HFF-Myc (cell line): ENCODE results near the gene MTMR2.

Experiments
- DNase-seq: peaks from one replicate; pipeline ENCODE4 v3.0.0-alpha.2; 2011; ENCODE audit warnings: low read depth; ENCODE audit errors: extremely low read depth
- H3K4me3 ChIP-seq: replicated peaks from 2 replicates; pipeline ENCODE4 v1.5.1; 2011; ENCODE audit warnings: low read depth, mild to moderate bottlenecking, control low read depth, low read length
- CTCF ChIP-seq: IDR thresholded peaks from 2 replicates; pipeline ENCODE4 v1.5.1; 2012; ENCODE audit warnings: mild to moderate bottlenecking, low read depth, low read length, control low read depth; ENCODE audit errors: missing control alignments

Gene MTMR2

DNA sequence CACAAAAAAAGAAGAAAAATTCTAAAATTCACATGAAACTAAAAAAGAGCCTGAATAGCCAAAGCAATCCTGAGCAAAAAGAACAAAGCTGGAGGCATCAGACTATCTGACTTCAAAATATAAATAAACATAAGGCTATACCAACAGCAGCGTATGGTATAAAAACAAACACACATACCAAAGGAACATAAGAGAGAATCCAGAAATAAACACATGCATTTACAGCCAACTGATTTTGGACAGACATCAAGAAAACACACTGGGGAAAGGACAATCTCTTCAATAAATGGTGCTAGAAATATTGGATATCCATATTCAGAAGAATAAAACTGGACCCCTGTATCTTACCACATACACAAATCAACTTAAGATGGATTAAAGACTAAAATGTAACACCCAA lies 2.8 kb upstream of the MTMR2 start:
- no peak for DNase-seq
- H3K4me3 ChIP-seq, result no peak overlapping the region
- TF ChIP-seq CTCF, result no peak

- DNase-seq, result no peak
- TF ChIP-seq CTCF, result no peak
- peak overlapping the region; percentile 97 for H3K4me3 ChIP-seq
Measured at GRCh38 chr11:95925011-95925410, 1.1 kb upstream of the MTMR2 start.

DNA sequence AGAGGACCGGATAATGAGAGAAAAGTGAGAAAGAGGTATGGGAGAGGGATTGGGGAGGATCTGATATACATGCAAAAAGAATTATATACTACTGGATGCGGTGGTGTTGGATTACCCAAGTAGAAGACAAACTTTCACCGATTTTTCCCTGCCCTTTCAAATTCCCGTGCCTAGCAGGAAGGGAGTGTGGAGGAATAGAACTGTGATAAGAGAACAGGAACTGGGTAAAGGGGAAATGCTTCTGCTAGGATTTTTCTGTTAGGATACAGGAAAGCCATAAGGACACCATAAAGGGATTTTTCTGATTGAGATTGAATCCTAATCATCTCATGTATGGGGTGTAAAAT lies 480 bp upstream of the MTMR2 start:
- peak overlapping the region; percentile 97 for H3K4me3 ChIP-seq
- no peak for DNase-seq
- TF ChIP-seq CTCF, result no peak

GRCh38 chr11:95923439-95923727 lies 524 bp downstream of the MTMR2 start:
- DNase-seq, result no peak
- no peak for TF ChIP-seq CTCF
- H3K4me3 ChIP-seq, result peak overlapping the region; percentile 97

GRCh38 chr11:95922536-95923438 lies 1.1 kb downstream of the MTMR2 start:
- TF ChIP-seq CTCF, result no peak
- no peak for DNase-seq
- H3K4me3 ChIP-seq, result peak overlapping the region; percentile 97

DNA sequence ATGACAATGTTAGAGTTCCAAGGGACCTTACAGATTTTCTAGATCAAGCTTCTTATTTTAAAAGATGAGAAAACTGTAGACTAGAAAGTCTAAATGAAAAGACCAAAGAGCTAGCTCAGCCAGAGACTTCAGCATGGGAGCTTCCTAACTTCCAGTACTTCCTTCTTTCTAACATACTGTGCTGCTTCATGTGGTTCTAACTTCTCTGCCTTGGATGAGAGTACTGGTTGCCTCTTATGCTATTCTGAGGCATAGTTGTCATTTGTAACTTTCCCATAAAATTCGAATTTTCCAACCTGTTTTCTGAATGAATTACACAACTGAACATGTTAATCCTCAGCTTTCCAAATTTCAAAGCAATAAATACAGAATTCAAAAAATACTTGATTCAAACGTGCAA lies 1.8 kb downstream of the MTMR2 start:
- DNase-seq, result no peak
- no peak for TF ChIP-seq CTCF
- H3K4me3 ChIP-seq, result peak overlapping the region; percentile 97
